Panc1 (cell line): Measurements from ENCODE around the gene DCXR. TPM values are rescaled to one million over a fixed set of nuclear protein-coding genes. Genes with fewer than 3 reads are reported as not detected.

ENCODE experiments used
- ATAC-seq: fragments of 200-7000 bp; cut with Tn5 transposase; 2 replicates; pipeline ENCODE4 v1.9.1; 2020; ENCODE audit warnings: mild to moderate bottlenecking, moderate library complexity
- BruUV-seq: library from RNA; stranded (reverse); fragments of 400-500 nt; replicated peaks from 2 replicates; lab custom pipeline; 2021; lab: Mats Ljungman, UMichigan
- CTCF ChIA-PET: fragments of 300-600 bp; sonication (Branson Sonifier 250); formaldehyde crosslinking; loops from one replicate; lab custom pipeline; 2022; ENCODE audit warnings: antibody characterized with exemption; lab: Charles Lee
- POLR2A ChIA-PET: fragments of 300-600 bp; sonication (Branson Sonifier 250); formaldehyde crosslinking; loops from one replicate; lab custom pipeline; 2022; ENCODE audit warnings: antibody characterized with exemption; lab: Charles Lee
- DNase-seq: peaks from one replicate; pipeline ENCODE4 v3.0.0-alpha.2; 2010; ENCODE audit warnings: low read depth, low spot score
- H3K27ac ChIP-seq: 2 replicates; pipeline ENCODE4 v1.5.1; 2011; ENCODE audit warnings: mild to moderate bottlenecking, low read length, inconsistent platforms
- H3K27me3 ChIP-seq: fragments of 200-500 bp; sonication (Bioruptor generic); 2 replicates; pipeline ENCODE4 v1.6.0; 2014; ENCODE audit warnings: low read length, inconsistent platforms; ENCODE audit not compliant: control insufficient read depth, insufficient read depth
- H3K36me3 ChIP-seq: fragments of 200-500 bp; sonication (Bioruptor generic); 2 replicates; pipeline ENCODE4 v1.5.1; 2014; ENCODE audit warnings: inconsistent platforms, mild to moderate bottlenecking, low read length, moderate library complexity; ENCODE audit not compliant: control insufficient read depth, insufficient read depth
- H3K4me1 ChIP-seq: 2 replicates; pipeline ENCODE4 v1.5.1; 2011; ENCODE audit warnings: inconsistent platforms, mild to moderate bottlenecking, low read length, moderate library complexity; ENCODE audit not compliant: control insufficient read depth, insufficient read depth
- H3K4me3 ChIP-seq, 2 experiments: 2 replicates each; pipeline ENCODE4 v1.5.1; 2011 to 2012; ENCODE audit warnings: low read depth in 2 of 2, low read length in 2 of 2, mild to moderate bottlenecking in 2 of 2, inconsistent platforms in 1 of 2, moderate library complexity in 1 of 2
- H3K9me3 ChIP-seq: fragments of 200-500 bp; sonication (Bioruptor generic); 2 replicates; pipeline ENCODE4 v1.5.1; 2014; ENCODE audit warnings: low read depth, mild to moderate bottlenecking, inconsistent platforms, low read length, moderate library complexity; ENCODE audit not compliant: control insufficient read depth, insufficient read depth
- CTCF ChIP-seq: fragments of 450-650 bp; IDR thresholded peaks from 2 replicates; pipeline ENCODE4 v1.5.1; 2017; ENCODE audit warnings: mild to moderate bottlenecking
- POLR2AphosphoS5 ChIP-seq: IDR thresholded peaks from 2 replicates; pipeline ENCODE4 v1.6.1; 2012; ENCODE audit warnings: mild to moderate bottlenecking, low read depth, low read length, moderate library complexity
- SIN3A ChIP-seq: IDR thresholded peaks from 2 replicates; pipeline ENCODE4 v1.6.1; 2012; ENCODE audit warnings: low read depth, mild to moderate bottlenecking, low read length, moderate library complexity, borderline replicate concordance; ENCODE audit not compliant: insufficient read depth
- TCF7L2 ChIP-seq: IDR thresholded peaks from 2 replicates; pipeline ENCODE4 v1.6.1; 2011; ENCODE audit warnings: mild to moderate bottlenecking, low read depth, low read length, inconsistent platforms
- in situ Hi-C: cut with HindIII; loops from 2 replicates; pipeline ENCODE4 v1.10.0; 2016; ENCODE audit warnings: low sequenced_read_pairs, low pct_unique_long_range_greater_than_20kb
- intact Hi-C: fragments of 100-400 bp; cut with micrococcal nuclease; formaldehyde crosslinking; loops from one replicate; pipeline ENCODE4 v1.10.0; 2022; ENCODE audit not compliant: unreplicated experiment
- total RNA-seq: library from RNA; stranded (reverse); gene quantifications from one replicate; pipeline ENCODE4 v1.2.1, GENCODE V29; 2021; ENCODE audit not compliant: unreplicated experiment
- TF ChIP-seq, protein P1 (sequence below), 2 experiments: IDR thresholded peaks; 2 replicates each; pipeline ENCODE4 v1.6.1; 2011 to 2012; ENCODE audit warnings: low read depth in 2 of 2, control low read depth in 1 of 2, low read length in 1 of 2, mild to moderate bottlenecking in 1 of 2, moderate library complexity in 1 of 2; ENCODE audit not compliant: insufficient read depth in 1 of 2

Gene DCXR
- total RNA-seq, 1 experiment from 2014 or later = 128 TPM

DNA sequence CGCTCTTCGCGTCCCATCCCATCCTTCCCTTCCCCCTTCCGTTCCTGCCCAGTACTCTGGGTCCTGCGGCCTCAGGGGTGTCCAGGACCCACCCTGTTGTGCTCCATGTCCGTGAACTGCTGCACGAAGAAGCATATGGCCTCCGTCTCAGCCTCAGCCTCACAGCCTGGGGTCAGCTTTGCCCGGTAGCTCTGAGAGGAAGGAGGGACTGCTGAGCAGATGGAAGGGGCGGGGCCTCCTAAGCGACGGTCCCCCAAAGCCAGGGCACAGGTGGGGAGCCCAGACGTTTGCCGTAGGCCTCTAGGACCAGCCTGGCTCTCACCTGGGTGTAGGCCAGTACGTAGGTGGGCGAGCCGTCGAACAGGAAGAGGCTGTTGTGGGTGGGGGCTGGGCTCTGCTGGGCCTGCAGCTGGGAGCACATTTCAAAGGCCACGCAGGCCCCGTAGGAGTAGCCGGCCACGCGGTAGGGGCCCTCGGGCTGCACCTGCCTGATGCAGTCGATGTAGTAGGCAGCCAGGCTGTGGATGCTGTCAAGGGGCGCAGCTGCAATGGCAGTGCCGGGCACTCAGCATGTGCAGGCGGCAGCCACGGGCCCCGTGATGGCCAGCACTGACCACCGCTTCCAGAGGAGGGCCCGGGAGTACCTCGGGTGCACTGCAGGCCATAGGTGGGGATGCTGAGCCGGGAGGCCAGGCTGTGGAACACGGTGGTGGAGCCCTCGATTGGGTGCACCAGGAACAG, 42.7 kb upstream of the DCXR start:
- BruUV-seq = no TSS peak
- intact Hi-C loops (no loop called here), in situ Hi-C loops (no loop called here)
- Histone ChIP-seq H3K27ac (no peak overlapping the region), H3K36me3 (peaks cover 4% of the 10 kb centered on the region), H3K4me3 (no peak overlapping the region), H3K27me3 (no peaks in the 10 kb centered on the region), H3K9me3 (no peaks in the 10 kb centered on the region), H3K4me1 (peaks cover 25% of the 10 kb centered on the region)
- no peak for ATAC-seq
- POLR2A ChIA-PET = no interaction called here
- DNase-seq = no peak
- TF ChIP-seq SIN3A (no peak), TCF7L2 (no peak), POLR2AphosphoS5 (no peak; the same call in 1 of the 2 replicates), CTCF (no peak)
- TF ChIP-seq, protein P1, sequence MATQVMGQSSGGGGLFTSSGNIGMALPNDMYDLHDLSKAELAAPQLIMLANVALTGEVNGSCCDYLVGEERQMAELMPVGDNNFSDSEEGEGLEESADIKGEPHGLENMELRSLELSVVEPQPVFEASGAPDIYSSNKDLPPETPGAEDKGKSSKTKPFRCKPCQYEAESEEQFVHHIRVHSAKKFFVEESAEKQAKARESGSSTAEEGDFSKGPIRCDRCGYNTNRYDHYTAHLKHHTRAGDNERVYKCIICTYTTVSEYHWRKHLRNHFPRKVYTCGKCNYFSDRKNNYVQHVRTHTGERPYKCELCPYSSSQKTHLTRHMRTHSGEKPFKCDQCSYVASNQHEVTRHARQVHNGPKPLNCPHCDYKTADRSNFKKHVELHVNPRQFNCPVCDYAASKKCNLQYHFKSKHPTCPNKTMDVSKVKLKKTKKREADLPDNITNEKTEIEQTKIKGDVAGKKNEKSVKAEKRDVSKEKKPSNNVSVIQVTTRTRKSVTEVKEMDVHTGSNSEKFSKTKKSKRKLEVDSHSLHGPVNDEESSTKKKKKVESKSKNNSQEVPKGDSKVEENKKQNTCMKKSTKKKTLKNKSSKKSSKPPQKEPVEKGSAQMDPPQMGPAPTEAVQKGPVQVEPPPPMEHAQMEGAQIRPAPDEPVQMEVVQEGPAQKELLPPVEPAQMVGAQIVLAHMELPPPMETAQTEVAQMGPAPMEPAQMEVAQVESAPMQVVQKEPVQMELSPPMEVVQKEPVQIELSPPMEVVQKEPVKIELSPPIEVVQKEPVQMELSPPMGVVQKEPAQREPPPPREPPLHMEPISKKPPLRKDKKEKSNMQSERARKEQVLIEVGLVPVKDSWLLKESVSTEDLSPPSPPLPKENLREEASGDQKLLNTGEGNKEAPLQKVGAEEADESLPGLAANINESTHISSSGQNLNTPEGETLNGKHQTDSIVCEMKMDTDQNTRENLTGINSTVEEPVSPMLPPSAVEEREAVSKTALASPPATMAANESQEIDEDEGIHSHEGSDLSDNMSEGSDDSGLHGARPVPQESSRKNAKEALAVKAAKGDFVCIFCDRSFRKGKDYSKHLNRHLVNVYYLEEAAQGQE (IDR thresholded peaks at IDR 0.05; ENCODE audit: insufficient read depth in 1 of 2, low read depth in 2 of 2, low read length in 1 of 2) = no peak
- CTCF ChIA-PET = no interaction called here

- TF ChIP-seq CTCF = no peak
- TF ChIP-seq SIN3A = no peak
- TF ChIP-seq POLR2AphosphoS5 = peak; percentile 28; the same call in 1 of the 2 replicates
- TF ChIP-seq, protein P1 (IDR thresholded peaks at IDR 0.05; ENCODE audit: insufficient read depth in 1 of 2, low read depth in 2 of 2, low read length in 1 of 2) = no peak
- no peak for TF ChIP-seq TCF7L2
- Histone ChIP-seq H3K36me3 (peaks cover 3% of the 10 kb centered on the region), H3K9me3 (no peaks in the 10 kb centered on the region), H3K27ac (no peak overlapping the region), H3K4me1 (peaks cover 25% of the 10 kb centered on the region), H3K27me3 (no peaks in the 10 kb centered on the region), H3K4me3 (no peak overlapping the region)
- in situ Hi-C loops (no loop called here), intact Hi-C loops (no loop called here)
- BruUV-seq = no TSS peak
- DNase-seq (no peak), ATAC-seq (no peak)
- POLR2A ChIA-PET = no interaction called here
- CTCF ChIA-PET = interaction anchor here (0.6 kb wide), 1 partner anchor 149 kb away, joined by 5 read pairs; no protein-coding TSS in a partner anchor
Observed at GRCh38 chr17:82079001-82079677, 41.6 kb upstream of the DCXR start.
